GM18505 (cell line): ENCODE results near the gene ENTPD2.
A peak's percentile ranks its signal among the peaks of the same experiment; 100 is the strongest.

ENCODE experiments used
- ATAC-seq: cut with Tn5 transposase; IDR thresholded peaks from one replicate; pipeline ENCODE4 v1.9.1; 2021; ENCODE audit not compliant: unreplicated experiment
- POLR2A ChIP-seq: IDR thresholded peaks from 4 replicates; pipeline ENCODE4 v1.6.1; 2011; ENCODE audit warnings: borderline replicate concordance; ENCODE audit not compliant: insufficient read depth, insufficient read length; ENCODE audit errors: extremely low read depth

The ENTPD2 gene

DNA sequence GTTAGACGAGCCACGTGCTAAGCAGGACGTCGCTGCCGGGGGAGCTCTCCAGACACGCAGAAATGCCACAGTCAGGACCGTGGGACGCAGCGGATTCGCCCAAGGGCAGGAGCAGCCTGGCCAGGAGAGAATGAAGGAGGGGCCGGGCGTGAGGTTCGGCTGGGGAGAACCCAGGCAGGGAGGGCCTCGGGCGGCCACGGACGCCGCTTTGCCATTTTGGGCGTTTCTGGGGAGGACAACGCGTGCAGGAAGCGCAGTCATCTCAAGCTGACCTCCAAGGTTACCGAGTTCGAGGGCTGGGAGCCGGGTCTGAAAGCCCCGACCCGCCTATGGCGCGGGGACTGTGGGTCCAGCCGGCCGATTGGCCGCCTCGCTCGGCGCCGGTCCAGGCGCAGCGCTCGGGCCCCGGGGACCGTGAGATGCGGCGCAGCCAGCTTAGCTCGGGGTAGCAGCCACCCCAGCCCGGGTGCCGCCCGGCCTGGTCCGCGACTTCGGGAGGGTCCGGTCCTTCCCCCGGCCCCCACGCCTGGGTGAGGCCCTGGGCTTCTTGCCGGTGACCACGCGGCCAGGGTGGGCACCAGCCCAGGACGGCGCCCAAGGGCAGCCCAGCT, 32.2 kb upstream of the ENTPD2 start:
- no peak for TF ChIP-seq POLR2A
- peak; percentile 19 for ATAC-seq

DNA sequence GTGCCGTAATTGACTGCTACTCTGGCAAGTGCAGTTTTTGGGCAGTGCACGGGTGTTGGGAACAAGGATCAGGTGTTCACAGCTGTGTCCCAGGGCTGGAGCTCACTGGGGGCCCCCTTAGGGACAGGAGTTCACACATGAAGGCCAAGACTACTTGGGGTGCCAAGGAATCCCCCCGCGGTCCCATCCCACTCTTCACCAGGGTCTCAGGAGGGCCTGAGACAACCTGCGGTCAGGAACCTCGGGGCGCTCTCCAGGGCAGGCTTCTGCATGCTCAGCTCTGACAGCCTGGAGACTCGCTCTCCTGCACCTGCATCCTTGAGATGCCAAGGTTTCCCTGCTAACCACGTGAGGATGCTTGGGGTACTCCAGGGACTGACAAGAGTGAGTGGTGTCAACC, 30.7 kb upstream of the ENTPD2 start:
- ATAC-seq = no peak
- TF ChIP-seq POLR2A = no peak

DNA sequence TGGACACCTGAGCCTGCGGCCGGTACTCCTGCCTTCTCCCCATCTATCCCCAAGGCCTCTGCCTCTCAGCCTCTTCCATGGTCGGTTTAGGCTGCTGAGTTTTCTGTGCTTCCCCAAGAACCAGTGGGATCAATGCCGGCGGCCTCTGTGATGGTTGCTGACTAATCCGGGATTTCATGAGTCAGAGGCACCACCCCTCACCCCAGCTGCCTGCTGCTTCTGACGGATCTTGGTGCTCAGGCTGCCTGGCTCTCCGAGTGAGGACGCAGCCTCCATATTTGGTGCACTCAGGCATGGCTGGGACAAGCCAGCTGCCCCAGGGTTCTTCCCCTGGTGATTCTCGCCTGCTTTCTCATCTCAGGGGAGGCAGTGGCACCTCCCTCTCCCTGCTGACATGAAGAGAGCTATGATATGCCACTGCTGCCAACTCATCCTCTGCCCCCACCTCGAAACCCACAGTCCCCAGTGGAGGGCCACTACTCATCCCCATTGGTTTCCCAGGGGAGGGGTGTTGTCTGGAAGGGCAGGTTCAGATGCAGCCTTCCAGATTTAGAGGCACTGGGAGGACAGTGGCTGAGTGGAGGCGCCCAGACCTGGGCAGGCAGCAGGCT, 29.6 kb upstream of the ENTPD2 start:
- TF ChIP-seq POLR2A = peak; percentile 24
- ATAC-seq = no peak

DNA sequence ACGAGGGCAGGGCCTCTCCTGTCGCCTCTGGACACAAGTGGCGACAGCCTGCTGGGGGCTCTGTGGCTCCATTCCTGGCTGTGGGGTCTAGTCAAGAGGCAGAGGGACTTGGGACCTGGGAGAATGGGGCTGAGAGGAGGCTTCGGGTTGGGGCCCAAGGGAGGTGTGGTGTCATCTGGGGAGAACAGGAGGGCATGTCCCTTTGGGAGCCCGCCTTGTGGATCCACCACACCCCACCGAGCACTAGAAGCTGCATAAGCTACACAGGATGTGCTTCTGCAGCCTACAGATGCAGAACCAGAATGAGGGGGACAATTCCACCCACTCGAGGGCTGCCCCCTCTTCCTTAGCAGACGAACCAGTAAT, 29.0 kb upstream of the ENTPD2 start:
- TF ChIP-seq POLR2A = no peak
- ATAC-seq = no peak

DNA sequence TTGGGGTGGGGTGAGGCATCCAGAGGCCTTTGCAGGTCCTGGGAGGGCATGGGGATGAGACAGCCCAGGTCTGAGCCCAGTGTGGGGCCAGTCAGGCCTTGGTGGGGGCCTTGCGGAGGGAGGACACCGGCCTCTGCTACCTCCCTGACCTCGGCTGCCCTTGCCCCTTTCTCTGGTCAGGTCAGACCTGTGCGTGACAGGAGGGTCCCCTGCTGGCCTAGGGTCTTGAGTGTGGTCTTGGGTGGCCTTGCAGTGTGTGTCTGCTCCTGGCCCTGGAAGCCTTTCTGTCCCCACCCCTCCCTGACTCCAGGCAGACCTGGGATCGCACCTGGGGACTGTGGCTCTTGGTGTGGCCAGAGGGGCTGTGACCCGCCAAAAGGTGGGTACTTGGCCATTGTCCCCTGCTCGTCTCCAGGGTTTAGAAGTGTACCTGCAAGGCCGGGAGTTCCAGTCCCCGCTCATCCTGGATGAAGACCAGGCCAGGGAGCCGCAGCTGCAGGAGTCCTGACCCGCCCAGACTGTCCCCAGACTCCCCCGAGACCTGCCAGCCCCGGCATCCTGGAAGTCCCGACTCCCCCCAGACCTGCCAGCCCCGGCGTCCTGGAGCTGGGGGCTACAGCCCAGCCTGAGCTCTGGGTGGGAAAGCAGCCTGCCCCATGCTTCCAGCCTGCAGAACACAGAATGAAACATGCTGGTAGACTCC, 28.5 kb upstream of the ENTPD2 start:
- no peak for ATAC-seq
- no peak for TF ChIP-seq POLR2A

DNA sequence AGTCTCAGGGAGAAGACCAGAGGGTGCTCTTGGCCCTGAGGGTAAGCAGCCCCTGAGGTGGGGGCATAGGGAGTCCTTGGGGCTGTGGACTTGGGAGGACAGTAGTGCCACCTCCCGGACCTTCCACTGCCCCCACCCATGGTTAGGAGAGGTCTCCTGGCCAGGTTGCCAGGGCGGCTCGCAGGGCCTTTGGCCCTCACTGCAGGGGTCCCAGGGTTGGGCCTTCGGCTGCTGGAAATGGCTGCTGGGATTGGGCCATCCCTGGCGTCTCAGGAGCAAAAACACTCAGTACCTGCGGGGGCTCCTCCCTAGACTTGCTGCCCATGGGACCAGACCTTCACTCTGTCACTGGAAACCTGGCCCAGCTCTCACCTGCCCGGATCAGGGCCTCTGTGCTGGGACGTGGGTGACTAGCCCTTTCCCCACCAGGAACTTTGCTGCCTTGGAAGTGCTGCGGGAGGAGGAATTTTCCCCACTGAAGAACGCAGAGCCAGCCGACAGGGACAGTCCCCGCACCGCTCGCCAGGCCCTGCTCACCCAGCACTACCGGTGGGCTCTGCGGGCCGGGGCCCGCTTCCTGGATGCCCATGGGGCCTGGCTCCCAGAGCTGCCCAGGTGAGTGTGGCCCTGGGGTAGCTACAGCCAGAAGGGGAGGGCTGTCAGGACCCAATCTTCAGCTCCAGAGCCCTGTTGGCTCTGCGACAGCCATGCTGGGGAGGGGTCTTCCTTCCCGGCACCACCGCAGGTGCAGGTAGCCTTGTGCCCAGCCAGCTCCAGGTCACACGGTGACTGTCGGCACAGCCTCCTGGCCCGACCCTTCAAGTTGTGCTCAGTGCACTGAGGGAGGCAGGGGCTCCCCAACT, 26.6 kb upstream of the ENTPD2 start:
- no peak for TF ChIP-seq POLR2A
- no peak for ATAC-seq

DNA sequence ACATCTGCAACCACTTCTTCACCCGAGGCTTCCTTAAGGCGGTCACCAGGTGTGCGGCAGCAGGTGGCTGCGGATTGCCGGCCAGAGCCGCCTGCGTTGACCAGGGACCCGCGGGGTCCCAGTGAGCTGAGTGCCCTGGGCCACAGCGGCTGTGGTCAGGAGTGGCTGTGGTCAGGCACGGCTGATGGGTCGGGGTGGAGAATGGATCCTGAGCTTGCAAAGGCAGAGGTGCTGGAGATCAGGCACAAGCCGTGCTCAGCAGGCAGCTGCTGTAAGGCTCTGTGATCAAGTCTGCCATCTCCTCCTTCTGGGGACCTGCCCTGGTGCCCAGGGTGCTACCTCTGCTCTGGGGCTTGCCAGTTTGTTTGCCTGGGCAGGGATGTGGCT, 25.5 kb upstream of the ENTPD2 start:
- TF ChIP-seq POLR2A = no peak
- ATAC-seq = no peak

DNA sequence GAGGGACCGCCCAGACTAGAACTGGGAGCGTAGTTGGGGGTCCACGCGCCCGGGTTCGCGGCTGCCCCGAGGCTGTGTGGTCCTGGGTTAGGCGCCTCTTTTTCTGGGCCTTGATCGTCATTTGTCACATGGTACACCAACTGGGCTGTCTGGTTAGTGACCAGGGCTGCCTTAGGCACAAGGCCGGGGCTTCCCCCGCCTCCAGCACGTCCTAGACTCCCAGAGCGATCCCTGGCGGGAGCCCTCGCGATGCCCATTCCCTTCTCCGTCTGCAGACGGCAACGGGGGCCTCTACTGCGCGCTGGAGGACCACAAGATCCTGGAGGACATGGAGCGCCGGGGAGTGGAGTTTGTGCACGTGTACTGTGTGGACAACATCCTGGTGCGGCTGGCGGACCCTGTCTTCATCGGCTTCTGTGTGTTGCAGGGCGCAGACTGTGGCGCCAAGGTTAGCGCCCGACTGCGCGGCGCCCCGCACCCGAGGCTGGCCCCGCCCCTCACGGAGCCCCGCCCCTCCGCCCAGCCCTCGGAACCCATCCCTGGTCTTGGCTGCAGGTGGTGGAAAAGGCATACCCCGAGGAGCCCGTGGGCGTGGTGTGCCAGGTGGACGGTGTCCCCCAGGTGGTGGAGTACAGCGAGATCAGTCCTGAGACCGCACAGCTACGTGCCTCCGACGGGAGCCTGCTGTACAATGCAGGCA, 25.0 kb upstream of the ENTPD2 start:
- no peak for ATAC-seq
- TF ChIP-seq POLR2A = no peak

DNA sequence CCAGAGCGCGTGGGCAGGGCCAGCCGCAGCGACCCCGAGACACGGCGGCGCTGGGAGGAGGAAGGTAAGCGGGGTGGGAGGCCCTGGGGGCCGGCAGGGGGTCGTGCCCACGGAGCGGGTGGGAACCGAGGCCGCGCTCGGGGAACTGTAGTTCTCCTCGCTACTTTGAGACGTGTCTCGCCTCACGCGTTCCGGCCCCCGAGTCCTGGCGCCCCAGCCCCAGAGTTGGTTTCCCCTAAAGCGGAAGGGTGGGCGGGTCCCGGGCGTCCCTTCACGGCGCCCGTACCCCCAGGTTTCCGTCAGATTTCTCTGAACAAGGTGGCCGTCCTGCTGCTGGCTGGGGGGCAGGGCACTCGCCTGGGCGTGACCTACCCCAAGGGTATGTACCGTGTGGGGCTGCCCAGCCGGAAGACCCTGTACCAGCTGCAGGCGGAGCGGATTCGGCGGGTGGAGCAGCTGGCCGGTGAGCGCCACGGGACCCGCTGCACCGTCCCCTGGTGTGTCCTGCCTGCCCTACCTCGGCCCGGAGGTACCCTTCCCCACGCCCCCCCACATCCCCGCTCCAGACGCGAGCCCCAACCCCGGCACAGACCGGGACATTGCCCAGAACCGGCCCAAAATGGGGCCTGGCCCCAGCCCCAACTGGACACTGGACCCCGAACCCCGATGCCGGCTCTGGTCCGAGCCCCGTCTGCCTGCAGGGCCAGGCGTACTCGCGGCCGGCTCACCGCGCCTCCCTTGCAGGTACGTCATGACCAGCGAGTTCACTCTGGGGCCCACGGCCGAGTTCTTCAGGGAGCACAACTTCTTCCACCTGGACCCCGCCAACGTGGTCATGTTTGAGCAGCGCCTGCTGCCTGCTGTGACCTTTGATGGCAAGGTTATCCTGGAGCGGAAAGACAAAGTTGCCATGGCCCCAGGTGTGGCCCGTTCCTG, 24.2 kb upstream of the ENTPD2 start:
- peak; percentile 21 for ATAC-seq
- TF ChIP-seq POLR2A = no peak

DNA sequence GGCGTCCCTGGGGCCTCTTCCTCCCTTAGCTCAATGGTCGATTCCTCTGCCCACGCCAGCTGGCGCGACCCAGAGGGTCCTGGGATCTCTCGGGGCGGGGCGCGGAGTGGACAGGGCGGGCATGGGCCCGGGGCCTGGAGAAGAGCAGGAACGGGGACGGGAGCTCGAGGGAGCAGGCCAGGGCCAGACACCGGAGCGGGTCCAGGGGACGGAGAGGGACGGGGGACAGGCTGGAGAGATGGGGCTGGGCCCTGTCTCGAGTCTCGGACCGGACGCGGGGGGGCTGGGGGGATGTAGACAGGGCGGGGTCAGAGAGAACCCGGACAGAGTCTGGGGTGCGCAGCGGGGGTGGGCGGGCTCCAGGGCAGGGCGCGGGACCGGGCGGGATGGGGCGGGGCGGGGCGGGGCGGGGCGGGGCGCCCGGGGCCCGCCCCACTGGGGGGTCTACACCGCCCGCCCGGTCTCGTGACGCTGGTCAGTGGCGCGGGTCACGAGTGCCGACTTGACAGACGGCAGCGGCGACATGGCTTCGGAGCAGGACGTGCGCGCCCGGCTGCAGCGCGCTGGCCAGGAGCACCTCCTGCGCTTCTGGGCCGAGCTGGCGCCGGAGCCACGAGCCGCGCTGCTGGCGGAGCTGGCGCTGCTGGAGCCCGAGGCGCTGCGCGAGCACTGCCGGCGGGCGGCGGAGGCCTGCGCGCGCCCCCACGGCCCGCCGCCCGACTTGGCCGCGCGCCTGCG, 23.3 kb upstream of the ENTPD2 start, which contains the start of gene UAP1L1:
UAP1L1 (plus strand) TSS at position 508 of the 738 bp plus-strand sequence; CDS start at position 524, 16 bp downstream.
- TF ChIP-seq POLR2A = peak; percentile 64

DNA sequence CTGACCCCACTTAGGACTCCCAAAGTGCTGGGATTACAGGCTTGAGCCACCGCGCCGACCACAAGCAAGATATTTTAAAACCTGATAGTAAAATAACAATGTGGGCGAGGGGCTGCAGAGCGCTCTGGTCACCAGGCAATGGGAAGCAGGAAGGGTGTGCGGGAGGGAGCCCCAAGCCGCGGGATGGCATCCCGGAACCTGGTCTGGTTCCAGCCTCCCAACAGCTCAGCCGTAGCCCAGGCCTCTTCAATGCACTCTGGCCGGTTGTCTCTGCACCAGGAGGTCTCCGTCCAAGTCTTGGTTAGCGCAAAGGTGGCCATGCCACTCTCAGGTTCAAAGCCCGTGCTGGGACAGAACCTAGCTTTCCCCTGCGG, 22.8 kb upstream of the ENTPD2 start:
- no peak for TF ChIP-seq POLR2A
- no peak for ATAC-seq

More for the DNA sequence above, 23.3 kb upstream of the ENTPD2 start, which contains the start of gene UAP1L1:
- peak; percentile 57 for ATAC-seq
